ENCODE data around the gene PHKG2. TPM values are rescaled to one million over a fixed set of nuclear protein-coding genes. Genes with fewer than 3 reads are reported as not detected.

The PHKG2 gene
- total RNA-seq, 2 experiments from 2014 or later, result 21.8 to 26.0 TPM

DNA sequence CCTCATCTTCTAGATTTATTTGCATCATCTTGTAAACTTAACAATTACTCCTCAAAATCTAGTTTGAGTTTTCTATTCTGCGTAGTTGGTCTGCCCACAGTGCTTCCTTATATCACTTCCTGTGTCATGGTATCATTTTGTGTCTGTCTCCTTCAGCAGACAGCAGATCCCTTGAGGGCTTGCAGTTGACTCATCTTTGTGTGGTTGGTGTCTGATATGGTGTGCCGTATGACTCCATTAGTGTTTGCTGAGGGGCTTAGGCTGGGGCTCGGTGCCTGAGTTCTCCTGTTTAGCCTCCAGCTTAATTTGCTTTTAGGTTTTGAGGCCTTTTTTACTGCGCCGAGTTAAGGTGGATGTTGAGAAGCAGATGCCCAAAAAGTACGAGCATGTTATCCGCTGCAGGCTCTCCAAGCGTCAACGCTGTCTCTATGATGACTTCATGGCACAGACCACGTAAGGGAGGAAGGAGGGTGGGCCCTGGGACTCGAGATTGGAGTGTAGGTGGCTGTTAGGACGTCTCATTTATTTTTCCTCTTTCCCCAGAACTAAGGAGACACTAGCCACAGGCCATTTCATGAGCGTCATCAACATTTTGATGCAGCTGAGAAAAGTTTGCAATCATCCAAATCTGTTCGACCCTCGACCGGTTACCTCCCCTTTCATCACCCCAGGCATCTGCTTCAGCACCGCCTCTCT is 32.3 kb upstream of the PHKG2 start:
- ATAC-seq, result peak; percentile 100
- Mint-ChIP-seq H3K36me3 (ENCODE audit: low read depth) (peaks cover 71% of the 10 kb centered on the region), H3K27me3 (no peaks in the 10 kb centered on the region), H3K9me3 (ENCODE audit: low read depth) (no peaks in the 10 kb centered on the region), H3K4me1 (peaks cover 30% of the 10 kb centered on the region), H3K27ac (peak overlapping the region; percentile 96), H3K4me3 (peak overlapping the region; percentile 10)
- ChIA-PET POLR2A (interaction anchor here (0.5 kb wide), 1 partner anchor 21 kb away, joined by 3 read pairs; no protein-coding TSS in a partner anchor), CTCF (interaction anchor here (0.6 to 0.8 kb wide), 3 partner anchors 9 to 34 kb away, joined by 3 read pairs; no protein-coding TSS in a partner anchor)
- intact Hi-C loops (cut with DNase I, micrococcal nuclease), result loop anchor here (1.0 kb wide), 1 partner anchor 17 kb away; the partner anchor contains the start of gene SRCAP (in 2 of the 2)
- DNase-seq, result peak; percentile 62

DNA sequence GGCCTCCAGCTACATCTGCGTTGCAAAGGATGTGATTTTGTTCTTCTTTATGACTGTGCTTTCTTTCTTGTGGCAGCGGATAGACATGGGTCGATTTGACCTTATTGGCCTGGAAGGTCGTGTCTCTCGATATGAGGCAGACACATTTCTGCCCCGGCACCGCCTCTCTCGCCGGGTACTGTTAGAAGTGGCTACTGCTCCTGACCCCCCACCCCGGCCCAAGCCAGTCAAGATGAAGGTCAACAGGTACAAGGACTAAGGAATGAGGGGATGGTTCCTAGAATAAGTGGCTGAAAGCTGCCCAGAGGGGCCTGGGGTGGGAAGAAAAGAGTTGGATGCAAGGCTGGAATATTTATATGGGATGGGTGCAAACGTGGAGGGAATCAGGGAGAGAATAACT is 28.1 kb upstream of the PHKG2 start:
- no peaks in the 10 kb centered on the region for H3K9me3 Mint-ChIP-seq (ENCODE audit: low read depth)

GRCh38 chr16:30720694-30721093 is 27.5 kb upstream of the PHKG2 start:
- DNase-seq (no peak), ATAC-seq (no peak)
- Mint-ChIP-seq H3K4me1 (peaks cover 13% of the 10 kb centered on the region), H3K27me3 (no peaks in the 10 kb centered on the region), H3K27ac (peak overlapping the region; percentile 59), H3K9me3 (ENCODE audit: low read depth) (no peaks in the 10 kb centered on the region), H3K36me3 (ENCODE audit: low read depth) (peaks cover 77% of the 10 kb centered on the region), H3K4me3 (no peak overlapping the region)
- ChIA-PET POLR2A (no interaction called here), CTCF (interaction anchor here (1.1 kb wide), 1 partner anchor 30 kb away, joined by 4 read pairs; no protein-coding TSS in a partner anchor)
- intact Hi-C loops (cut with DNase I, micrococcal nuclease), result no loop called here

More for the DNA sequence above, 28.1 kb upstream of the PHKG2 start:
- Mint-ChIP-seq H3K27ac (no peak overlapping the region), H3K4me3 (no peak overlapping the region), H3K27me3 (no peaks in the 10 kb centered on the region), H3K36me3 (ENCODE audit: low read depth) (peaks cover 76% of the 10 kb centered on the region), H3K4me1 (peaks cover 18% of the 10 kb centered on the region)
- no peak for ATAC-seq
- CTCF ChIA-PET, result interaction anchor here (1.1 kb wide), 1 partner anchor 30 kb away, joined by 4 read pairs; no protein-coding TSS in a partner anchor
- POLR2A ChIA-PET, result no interaction called here
- DNase-seq, result no peak
- intact Hi-C loops (cut with DNase I, micrococcal nuclease), result no loop called here

DNA sequence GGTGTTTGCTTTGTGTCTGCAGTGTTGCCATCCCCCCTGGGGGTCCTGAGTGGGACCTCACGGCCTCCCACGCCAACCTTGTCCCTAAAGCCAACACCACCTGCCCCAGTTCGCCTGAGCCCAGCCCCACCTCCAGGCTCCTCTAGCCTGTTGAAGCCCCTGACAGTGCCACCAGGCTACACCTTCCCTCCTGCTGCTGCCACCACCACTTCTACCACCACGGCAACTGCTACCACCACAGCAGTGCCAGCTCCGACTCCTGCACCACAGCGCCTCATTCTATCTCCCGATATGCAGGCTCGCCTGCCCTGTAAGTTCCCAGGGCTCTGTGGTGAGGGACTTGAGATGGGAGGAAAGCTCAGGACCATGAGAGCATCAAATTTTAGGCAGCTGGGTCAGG is 27.1 kb upstream of the PHKG2 start:
- H3K9me3 Mint-ChIP-seq (ENCODE audit: low read depth), result no peaks in the 10 kb centered on the region
- DNase-seq (no peak), ATAC-seq (no peak)
- H3K27me3 Mint-ChIP-seq, result no peaks in the 10 kb centered on the region
- ChIA-PET CTCF (no interaction called here), POLR2A (interaction anchor here (0.8 kb wide), 1 partner anchor 9 kb away, joined by 3 read pairs; no protein-coding TSS in a partner anchor)
- intact Hi-C loops (cut with DNase I, micrococcal nuclease), result no loop called here
- peaks cover 8% of the 10 kb centered on the region for H3K4me1 Mint-ChIP-seq
- H3K4me3 Mint-ChIP-seq, result no peak overlapping the region
- H3K27ac Mint-ChIP-seq, result no peak overlapping the region
- peaks cover 73% of the 10 kb centered on the region for H3K36me3 Mint-ChIP-seq (ENCODE audit: low read depth)

GRCh38 chr16:30721606-30722005 is 26.6 kb upstream of the PHKG2 start:
- POLR2A ChIA-PET, result interaction anchor here (0.8 kb wide), 1 partner anchor 10 kb away, joined by 3 read pairs; no protein-coding TSS in a partner anchor

DNA sequence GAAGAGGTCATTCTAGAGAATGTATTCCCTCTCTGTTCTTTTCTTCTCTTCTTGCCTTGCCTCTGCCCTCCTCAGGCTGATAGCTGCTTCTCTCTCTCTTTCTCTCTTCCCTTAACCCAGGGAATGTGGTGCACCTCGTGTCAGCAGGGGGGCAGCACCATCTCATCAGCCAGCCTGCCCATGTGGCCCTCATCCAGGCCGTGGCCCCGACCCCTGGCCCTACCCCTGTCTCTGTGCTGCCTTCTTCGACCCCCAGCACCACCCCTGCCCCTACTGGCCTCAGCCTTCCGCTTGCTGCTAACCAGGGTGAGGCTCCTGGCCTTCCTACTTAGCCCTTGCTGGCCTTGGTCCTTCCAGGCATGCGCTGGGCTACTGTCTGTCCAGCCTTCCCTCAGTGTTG is 25.8 kb upstream of the PHKG2 start:
- no peak for ATAC-seq
- DNase-seq, result peak; percentile 15
- Mint-ChIP-seq H3K36me3 (ENCODE audit: low read depth) (peaks cover 67% of the 10 kb centered on the region), H3K27ac (no peak overlapping the region), H3K27me3 (no peaks in the 10 kb centered on the region), H3K4me1 (no peaks in the 10 kb centered on the region), H3K9me3 (ENCODE audit: low read depth) (no peaks in the 10 kb centered on the region), H3K4me3 (no peak overlapping the region)
- ChIA-PET CTCF (no interaction called here), POLR2A (no interaction called here)
- intact Hi-C loops (cut with DNase I, micrococcal nuclease), result no loop called here

More at GRCh38 chr16:30721606-30722005, 26.6 kb upstream of the PHKG2 start:
- intact Hi-C loops (cut with DNase I, micrococcal nuclease), result no loop called here
- peaks cover 4% of the 10 kb centered on the region for H3K4me1 Mint-ChIP-seq
- no peak overlapping the region for H3K4me3 Mint-ChIP-seq
- H3K27me3 Mint-ChIP-seq, result no peaks in the 10 kb centered on the region
- no peaks in the 10 kb centered on the region for H3K9me3 Mint-ChIP-seq (ENCODE audit: low read depth)
- peak overlapping the region; percentile 17 for H3K27ac Mint-ChIP-seq
- ATAC-seq, result no peak
- CTCF ChIA-PET, result no interaction called here
- DNase-seq, result no peak
- H3K36me3 Mint-ChIP-seq (ENCODE audit: low read depth), result peaks cover 68% of the 10 kb centered on the region

DNA sequence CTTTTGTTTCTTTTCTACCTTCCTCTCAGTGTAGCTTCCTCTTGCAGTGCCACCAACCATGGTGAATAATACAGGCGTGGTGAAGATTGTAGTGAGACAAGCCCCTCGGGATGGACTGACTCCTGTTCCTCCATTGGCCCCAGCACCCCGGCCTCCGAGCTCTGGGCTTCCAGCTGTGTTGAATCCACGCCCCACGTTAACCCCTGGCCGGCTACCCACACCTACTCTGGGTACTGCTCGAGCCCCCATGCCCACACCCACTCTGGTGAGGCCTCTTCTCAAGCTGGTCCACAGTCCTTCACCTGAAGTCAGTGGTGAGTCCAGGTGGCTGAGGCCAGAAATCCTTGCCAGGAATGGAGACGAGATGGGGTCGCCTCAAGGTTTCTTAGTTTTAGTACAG is 25.3 kb upstream of the PHKG2 start:
- CTCF ChIA-PET, result interaction anchor here (0.6 kb wide), 1 partner anchor 61 kb away, joined by 5 read pairs; no protein-coding TSS in a partner anchor
- no peak overlapping the region for H3K4me3 Mint-ChIP-seq
- peaks cover 71% of the 10 kb centered on the region for H3K36me3 Mint-ChIP-seq (ENCODE audit: low read depth)
- no peaks in the 10 kb centered on the region for H3K9me3 Mint-ChIP-seq (ENCODE audit: low read depth)
- H3K4me1 Mint-ChIP-seq, result no peaks in the 10 kb centered on the region
- no peaks in the 10 kb centered on the region for H3K27me3 Mint-ChIP-seq
- DNase-seq (no peak), ATAC-seq (no peak)
- no peak overlapping the region for H3K27ac Mint-ChIP-seq
- POLR2A ChIA-PET, result no interaction called here
- intact Hi-C loops (cut with DNase I, micrococcal nuclease), result no loop called here

DNA sequence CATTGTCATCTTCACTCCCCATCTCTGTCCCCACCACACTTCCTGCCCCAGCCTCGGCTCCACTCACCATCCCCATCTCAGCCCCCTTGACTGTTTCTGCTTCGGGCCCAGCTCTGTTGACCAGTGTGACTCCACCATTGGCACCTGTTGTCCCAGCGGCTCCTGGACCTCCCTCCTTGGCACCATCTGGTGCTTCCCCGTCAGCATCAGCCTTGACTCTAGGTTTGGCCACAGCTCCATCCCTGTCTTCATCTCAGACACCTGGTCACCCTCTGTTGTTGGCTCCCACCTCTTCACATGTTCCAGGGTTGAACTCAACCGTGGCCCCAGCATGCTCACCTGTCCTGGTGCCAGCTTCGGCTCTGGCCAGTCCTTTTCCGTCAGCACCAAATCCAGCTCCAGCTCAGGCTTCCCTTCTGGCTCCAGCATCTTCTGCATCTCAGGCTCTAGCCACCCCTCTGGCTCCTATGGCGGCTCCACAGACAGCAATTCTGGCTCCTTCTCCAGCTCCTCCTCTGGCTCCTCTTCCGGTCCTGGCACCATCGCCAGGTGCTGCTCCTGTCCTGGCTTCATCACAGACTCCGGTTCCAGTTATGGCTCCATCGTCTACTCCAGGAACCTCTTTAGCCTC is 24.4 kb upstream of the PHKG2 start:
- Mint-ChIP-seq H3K27me3 (no peaks in the 10 kb centered on the region), H3K4me1 (no peaks in the 10 kb centered on the region), H3K27ac (no peak overlapping the region), H3K4me3 (no peak overlapping the region), H3K36me3 (ENCODE audit: low read depth) (peaks cover 74% of the 10 kb centered on the region), H3K9me3 (ENCODE audit: low read depth) (no peaks in the 10 kb centered on the region)
- CTCF ChIA-PET, result interaction anchor here (0.6 kb wide), 1 partner anchor 218 kb away, joined by 3 read pairs; no protein-coding TSS in a partner anchor
- no peak for ATAC-seq
- POLR2A ChIA-PET, result interaction anchor here (0.6 to 1.1 kb wide), 2 partner anchors 25 to 90 kb away, joined by 3 to 4 read pairs; partner anchors contain the start of gene SRCAP
- intact Hi-C loops (cut with DNase I, micrococcal nuclease), result no loop called here
- DNase-seq, result no peak

DNA sequence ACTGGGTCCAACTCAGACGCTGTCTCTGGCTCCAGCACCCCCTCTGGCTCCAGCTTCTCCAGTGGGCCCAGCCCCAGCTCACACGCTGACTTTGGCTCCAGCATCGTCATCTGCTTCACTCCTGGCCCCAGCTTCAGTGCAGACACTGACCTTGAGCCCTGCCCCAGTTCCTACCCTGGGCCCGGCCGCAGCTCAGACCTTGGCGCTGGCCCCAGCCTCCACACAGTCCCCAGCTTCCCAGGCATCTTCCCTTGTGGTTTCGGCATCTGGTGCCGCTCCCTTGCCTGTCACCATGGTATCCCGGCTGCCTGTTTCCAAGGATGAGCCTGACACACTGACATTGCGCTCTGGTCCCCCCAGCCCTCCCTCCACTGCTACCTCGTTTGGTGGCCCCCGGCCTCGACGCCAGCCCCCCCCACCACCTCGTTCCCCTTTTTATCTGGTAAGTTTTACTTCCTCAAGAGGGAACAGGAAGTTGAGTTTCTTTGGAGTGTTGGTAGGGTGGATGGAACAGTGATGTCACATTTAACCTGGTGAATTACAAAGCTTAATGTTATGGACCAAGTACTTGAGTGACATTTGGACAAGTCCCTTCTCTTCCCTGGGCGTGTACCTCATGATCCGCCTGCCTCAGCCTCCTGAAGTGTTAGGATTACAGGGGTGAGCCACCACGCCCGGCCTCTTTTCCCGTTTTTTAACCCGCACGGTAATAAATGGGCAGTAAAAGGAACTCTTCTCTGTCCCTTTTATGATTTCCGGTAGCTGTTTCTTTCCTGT is 23.4 kb upstream of the PHKG2 start:
- no peaks in the 10 kb centered on the region for H3K4me1 Mint-ChIP-seq

DNA sequence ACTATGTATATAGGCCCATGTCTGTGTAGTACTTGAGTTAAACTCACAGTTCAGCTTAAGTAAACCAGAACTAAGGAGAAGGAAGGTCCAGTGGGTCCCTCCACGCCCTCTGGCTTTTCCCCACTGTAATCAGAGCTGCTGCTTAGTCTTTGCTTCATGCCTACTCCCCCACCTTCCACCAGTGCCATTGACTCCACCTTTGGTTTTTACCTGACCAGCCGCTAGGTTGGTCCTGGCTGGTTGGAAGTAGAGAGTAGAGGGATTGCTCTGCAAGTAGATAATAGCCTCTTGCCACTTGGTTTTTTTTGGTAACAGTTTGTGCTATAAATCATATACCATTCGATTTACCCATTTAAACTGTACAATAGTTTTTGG is 22.8 kb upstream of the PHKG2 start:
- POLR2A ChIA-PET, result no interaction called here
- H3K27ac Mint-ChIP-seq, result no peak overlapping the region

More for the DNA sequence above, 23.4 kb upstream of the PHKG2 start:
- peak overlapping the region; percentile 20 for H3K27ac Mint-ChIP-seq
- DNase-seq (no peak), ATAC-seq (no peak)
- no peaks in the 10 kb centered on the region for H3K9me3 Mint-ChIP-seq (ENCODE audit: low read depth)
- CTCF ChIA-PET, result interaction anchor here (1.0 kb wide), 1 partner anchor 9 kb away, joined by 3 read pairs; no protein-coding TSS in a partner anchor
- H3K27me3 Mint-ChIP-seq, result no peaks in the 10 kb centered on the region
- no peak overlapping the region for H3K4me3 Mint-ChIP-seq
- intact Hi-C loops (cut with DNase I, micrococcal nuclease), result no loop called here
- POLR2A ChIA-PET, result no interaction called here
- H3K36me3 Mint-ChIP-seq (ENCODE audit: low read depth), result peaks cover 80% of the 10 kb centered on the region

GRCh38 chr16:30728321-30728720 is 19.9 kb upstream of the PHKG2 start:
- Mint-ChIP-seq H3K27me3 (no peaks in the 10 kb centered on the region), H3K36me3 (ENCODE audit: low read depth) (peaks cover 67% of the 10 kb centered on the region), H3K4me1 (peaks cover 8% of the 10 kb centered on the region), H3K27ac (no peak overlapping the region), H3K4me3 (no peak overlapping the region), H3K9me3 (ENCODE audit: low read depth) (no peaks in the 10 kb centered on the region)
- CTCF ChIA-PET, result interaction anchor here (1.0 kb wide), 1 partner anchor 19 kb away, joined by 4 read pairs; no protein-coding TSS in a partner anchor
- POLR2A ChIA-PET, result interaction anchor here (0.6 kb wide), 1 partner anchor 34 kb away, joined by 4 read pairs; no protein-coding TSS in a partner anchor
- no peak for ATAC-seq
- DNase-seq, result no peak
- intact Hi-C loops (cut with DNase I, micrococcal nuclease), result no loop called here

More for the DNA sequence above, 22.8 kb upstream of the PHKG2 start:
- CTCF ChIA-PET, result no interaction called here
- intact Hi-C loops (cut with DNase I, micrococcal nuclease), result no loop called here
- ATAC-seq (no peak), DNase-seq (no peak)
- Mint-ChIP-seq H3K4me3 (no peak overlapping the region), H3K4me1 (peaks cover 4% of the 10 kb centered on the region), H3K9me3 (ENCODE audit: low read depth) (no peaks in the 10 kb centered on the region), H3K36me3 (ENCODE audit: low read depth) (peaks cover 79% of the 10 kb centered on the region), H3K27me3 (no peaks in the 10 kb centered on the region)
